NCI-H345 treated with DMSO at 0.1 percent for 48 hours (cell line): ENCODE measurements around the gene GAREM2.

Source experiments
- DNase-seq: peaks from one replicate; lab custom pipeline; 2025; ENCODE audit not compliant: unreplicated experiment; lab: John Stamatoyannopoulos, UW

Gene GAREM2

GRCh38 chr2:26224095-26224494 lies 51.2 kb downstream of the GAREM2 start:
- DNase-seq: no peak

- no peak for DNase-seq
Observed at GRCh38 chr2:26229595-26229994, 56.7 kb downstream of the GAREM2 start.

- no peak for DNase-seq
Observed at GRCh38 chr2:26230806-26231205, 57.9 kb downstream of the GAREM2 start.

- no peak for DNase-seq
Observed at GRCh38 chr2:26235089-26235488, 62.2 kb downstream of the GAREM2 start.

- no peak for DNase-seq
Observed at GRCh38 chr2:26237868-26238267, 65.0 kb downstream of the GAREM2 start.

GRCh38 chr2:26238311-26238958 lies 65.5 kb downstream of the GAREM2 start:
- DNase-seq: no peak
